DND-41 (cell line): ENCODE measurements around the gene PLA1A.

Experiments
- EZH2 ChIP-seq: IDR thresholded peaks from 3 replicates; pipeline ENCODE4 v1.6.1; 2012; ENCODE audit warnings: borderline replicate concordance, low read depth, mild to moderate bottlenecking, moderate library complexity, low read length, inconsistent platforms; ENCODE audit not compliant: severe bottlenecking
- TF ChIP-seq, protein P1 (sequence below): IDR thresholded peaks from 2 replicates; pipeline ENCODE4 v1.5.1; 2012; ENCODE audit warnings: borderline replicate concordance, low read length, moderate library complexity, mild to moderate bottlenecking; ENCODE audit not compliant: poor library complexity, severe bottlenecking; ENCODE audit errors: extremely low read depth

- TF ChIP-seq, protein P1, sequence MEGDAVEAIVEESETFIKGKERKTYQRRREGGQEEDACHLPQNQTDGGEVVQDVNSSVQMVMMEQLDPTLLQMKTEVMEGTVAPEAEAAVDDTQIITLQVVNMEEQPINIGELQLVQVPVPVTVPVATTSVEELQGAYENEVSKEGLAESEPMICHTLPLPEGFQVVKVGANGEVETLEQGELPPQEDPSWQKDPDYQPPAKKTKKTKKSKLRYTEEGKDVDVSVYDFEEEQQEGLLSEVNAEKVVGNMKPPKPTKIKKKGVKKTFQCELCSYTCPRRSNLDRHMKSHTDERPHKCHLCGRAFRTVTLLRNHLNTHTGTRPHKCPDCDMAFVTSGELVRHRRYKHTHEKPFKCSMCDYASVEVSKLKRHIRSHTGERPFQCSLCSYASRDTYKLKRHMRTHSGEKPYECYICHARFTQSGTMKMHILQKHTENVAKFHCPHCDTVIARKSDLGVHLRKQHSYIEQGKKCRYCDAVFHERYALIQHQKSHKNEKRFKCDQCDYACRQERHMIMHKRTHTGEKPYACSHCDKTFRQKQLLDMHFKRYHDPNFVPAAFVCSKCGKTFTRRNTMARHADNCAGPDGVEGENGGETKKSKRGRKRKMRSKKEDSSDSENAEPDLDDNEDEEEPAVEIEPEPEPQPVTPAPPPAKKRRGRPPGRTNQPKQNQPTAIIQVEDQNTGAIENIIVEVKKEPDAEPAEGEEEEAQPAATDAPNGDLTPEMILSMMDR, result no peak
- TF ChIP-seq EZH2, result no peak
These were observed 22.2 kb upstream of the PLA1A start for GRCh38 chr3:119575507-119575906.
